ENCODE results near the gene MACF1. TPM values are rescaled to one million over a fixed set of nuclear protein-coding genes. Genes with fewer than 3 reads are reported as not detected.

MACF1 gene, protein sequence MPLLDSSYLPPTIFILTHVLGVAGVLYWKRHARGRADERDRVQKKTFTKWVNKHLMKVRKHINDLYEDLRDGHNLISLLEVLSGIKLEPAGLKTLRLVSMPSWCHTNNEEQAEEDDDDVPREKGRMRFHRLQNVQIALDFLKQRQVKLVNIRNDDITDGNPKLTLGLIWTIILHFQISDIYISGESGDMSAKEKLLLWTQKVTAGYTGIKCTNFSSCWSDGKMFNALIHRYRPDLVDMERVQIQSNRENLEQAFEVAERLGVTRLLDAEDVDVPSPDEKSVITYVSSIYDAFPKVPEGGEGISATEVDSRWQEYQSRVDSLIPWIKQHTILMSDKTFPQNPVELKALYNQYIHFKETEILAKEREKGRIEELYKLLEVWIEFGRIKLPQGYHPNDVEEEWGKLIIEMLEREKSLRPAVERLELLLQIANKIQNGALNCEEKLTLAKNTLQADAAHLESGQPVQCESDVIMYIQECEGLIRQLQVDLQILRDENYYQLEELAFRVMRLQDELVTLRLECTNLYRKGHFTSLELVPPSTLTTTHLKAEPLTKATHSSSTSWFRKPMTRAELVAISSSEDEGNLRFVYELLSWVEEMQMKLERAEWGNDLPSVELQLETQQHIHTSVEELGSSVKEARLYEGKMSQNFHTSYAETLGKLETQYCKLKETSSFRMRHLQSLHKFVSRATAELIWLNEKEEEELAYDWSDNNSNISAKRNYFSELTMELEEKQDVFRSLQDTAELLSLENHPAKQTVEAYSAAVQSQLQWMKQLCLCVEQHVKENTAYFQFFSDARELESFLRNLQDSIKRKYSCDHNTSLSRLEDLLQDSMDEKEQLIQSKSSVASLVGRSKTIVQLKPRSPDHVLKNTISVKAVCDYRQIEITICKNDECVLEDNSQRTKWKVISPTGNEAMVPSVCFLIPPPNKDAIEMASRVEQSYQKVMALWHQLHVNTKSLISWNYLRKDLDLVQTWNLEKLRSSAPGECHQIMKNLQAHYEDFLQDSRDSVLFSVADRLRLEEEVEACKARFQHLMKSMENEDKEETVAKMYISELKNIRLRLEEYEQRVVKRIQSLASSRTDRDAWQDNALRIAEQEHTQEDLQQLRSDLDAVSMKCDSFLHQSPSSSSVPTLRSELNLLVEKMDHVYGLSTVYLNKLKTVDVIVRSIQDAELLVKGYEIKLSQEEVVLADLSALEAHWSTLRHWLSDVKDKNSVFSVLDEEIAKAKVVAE (N-terminal part only)
- 100 to 1,000 TPM in 2 of 4 donors, 10 to 100 TPM in 2; 82.1 to 247 (median 154) TPM for total RNA-seq

GRCh38 chr1:39204441-39205081 is at the start of gene MACF1:
Gene MACF1, plus strand, starts transcription at chr1:39204695. Its CDS starts 328 bp downstream, at chr1:39205023.
- Histone ChIP-seq H3K9me3 (no peaks in the 10 kb centered on the region), H3K27me3 (no peaks in the 10 kb centered on the region), H3K4me3 (peak within 1 kb of the TSS; percentile 10 to 59 (median 32)), H3K36me3 (no peaks in the 10 kb centered on the region), H3K27ac (peak within 1 kb of the TSS; percentile 79 to 92 (median 88)), H3K4me1 (peaks cover 0 to 36% (median 8%) of the 10 kb centered on the region in 3 donors)
- no peak for DNase-seq
- 26 to 34% methylated on average over 8 of the region's 9 CpGs for WGBS, 2 donors
- TF ChIP-seq, protein P1, sequence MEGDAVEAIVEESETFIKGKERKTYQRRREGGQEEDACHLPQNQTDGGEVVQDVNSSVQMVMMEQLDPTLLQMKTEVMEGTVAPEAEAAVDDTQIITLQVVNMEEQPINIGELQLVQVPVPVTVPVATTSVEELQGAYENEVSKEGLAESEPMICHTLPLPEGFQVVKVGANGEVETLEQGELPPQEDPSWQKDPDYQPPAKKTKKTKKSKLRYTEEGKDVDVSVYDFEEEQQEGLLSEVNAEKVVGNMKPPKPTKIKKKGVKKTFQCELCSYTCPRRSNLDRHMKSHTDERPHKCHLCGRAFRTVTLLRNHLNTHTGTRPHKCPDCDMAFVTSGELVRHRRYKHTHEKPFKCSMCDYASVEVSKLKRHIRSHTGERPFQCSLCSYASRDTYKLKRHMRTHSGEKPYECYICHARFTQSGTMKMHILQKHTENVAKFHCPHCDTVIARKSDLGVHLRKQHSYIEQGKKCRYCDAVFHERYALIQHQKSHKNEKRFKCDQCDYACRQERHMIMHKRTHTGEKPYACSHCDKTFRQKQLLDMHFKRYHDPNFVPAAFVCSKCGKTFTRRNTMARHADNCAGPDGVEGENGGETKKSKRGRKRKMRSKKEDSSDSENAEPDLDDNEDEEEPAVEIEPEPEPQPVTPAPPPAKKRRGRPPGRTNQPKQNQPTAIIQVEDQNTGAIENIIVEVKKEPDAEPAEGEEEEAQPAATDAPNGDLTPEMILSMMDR (IDR thresholded peaks at IDR 0.05) = peak in 4 of 6 experiments; percentile 37 to 48 (median 42)
- peak in 1 of 4 donors; percentile 14 for TF ChIP-seq POLR2A (IDR thresholded peaks at IDR 0.05)
- intact Hi-C loops (cut with DNase I) = no loop called here

DNA sequence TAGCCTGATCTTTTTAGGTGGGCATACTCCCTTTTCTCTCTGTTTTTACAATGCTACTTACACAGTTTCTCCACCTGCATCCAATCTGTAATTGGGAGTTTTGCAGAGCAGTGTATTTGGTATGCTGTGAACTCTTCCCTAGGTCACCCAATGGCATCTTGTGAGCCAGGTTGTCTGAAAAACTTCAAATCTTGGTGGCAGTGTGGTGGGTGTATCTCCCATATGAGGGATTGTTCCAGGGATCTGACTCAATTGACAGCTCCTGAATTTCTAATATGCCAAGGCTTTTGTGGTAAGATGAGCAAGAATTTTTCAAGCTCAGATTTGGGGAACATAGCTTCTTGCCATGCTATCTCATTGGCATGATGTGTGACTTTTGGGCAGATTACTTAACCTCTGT is 47.2 kb upstream of the MACF1 start:
- Histone ChIP-seq H3K36me3 (no peaks in the 10 kb centered on the region), H3K27me3 (no peaks in the 10 kb centered on the region), H3K4me3 (no peak overlapping the region), H3K9me3 (no peaks in the 10 kb centered on the region), H3K4me1 (peaks cover 32 to 82% (median 53%) of the 10 kb centered on the region in 3 donors), H3K27ac (no peak overlapping the region)
- intact Hi-C loops (cut with DNase I) = no loop called here
- TF ChIP-seq POLR2A (IDR thresholded peaks at IDR 0.05) = no peak
- TF ChIP-seq, protein P1 (IDR thresholded peaks at IDR 0.05) = no peak
- no peak for DNase-seq

DNA sequence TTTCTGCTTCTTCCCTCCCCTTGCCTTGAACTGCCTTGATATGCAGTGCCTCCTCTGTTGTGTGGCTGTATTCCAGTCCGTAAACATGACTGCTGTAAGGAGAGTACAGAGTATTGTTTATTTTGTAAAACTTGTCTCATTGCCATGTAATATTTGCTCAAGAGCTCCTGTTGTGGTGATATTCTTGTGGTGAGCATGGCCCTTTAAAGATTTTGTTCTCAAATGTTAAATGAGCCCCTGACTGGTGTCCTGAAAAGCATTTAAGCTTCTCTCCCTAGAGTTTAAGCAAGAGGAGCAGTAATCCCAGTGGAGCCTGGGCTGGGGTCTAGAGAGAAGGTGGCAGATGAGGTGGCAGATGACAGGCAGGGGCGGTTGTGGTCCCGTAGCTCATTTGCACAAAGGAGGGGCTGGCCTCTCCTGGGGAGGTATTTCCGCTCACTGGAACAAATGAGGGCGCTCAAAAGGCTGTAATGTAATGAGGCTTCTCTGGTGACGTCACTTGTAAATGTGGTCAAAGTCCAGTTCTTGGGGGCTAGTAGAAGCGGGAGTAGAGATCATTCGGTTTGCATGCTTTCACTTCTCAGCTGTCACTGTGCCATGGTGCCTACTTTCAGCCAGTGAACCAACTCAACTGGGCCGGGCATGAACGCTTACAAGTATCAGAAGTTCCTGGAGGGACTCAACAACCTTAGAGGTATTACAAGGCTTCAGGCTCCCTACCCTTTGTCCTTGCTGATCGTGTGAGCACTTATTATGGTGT is 46.0 kb upstream of the MACF1 start:
- Histone ChIP-seq H3K27ac (peak overlapping the region in 3 of 4 donors; percentile 6 to 62 (median 39)), H3K4me3 (no peak overlapping the region), H3K27me3 (no peaks in the 10 kb centered on the region), H3K36me3 (no peaks in the 10 kb centered on the region), H3K4me1 (peaks cover 32 to 70% (median 44%) of the 10 kb centered on the region in 3 donors), H3K9me3 (no peaks in the 10 kb centered on the region)
- TF ChIP-seq POLR2A (IDR thresholded peaks at IDR 0.05) = no peak
- TF ChIP-seq, protein P1 (IDR thresholded peaks at IDR 0.05) = no peak
- intact Hi-C loops (cut with DNase I) = no loop called here
- no peak for DNase-seq
- WGBS, 2 donors = 57 to 63% methylated on average over 9 to 11 of the region's 11 CpGs

DNA sequence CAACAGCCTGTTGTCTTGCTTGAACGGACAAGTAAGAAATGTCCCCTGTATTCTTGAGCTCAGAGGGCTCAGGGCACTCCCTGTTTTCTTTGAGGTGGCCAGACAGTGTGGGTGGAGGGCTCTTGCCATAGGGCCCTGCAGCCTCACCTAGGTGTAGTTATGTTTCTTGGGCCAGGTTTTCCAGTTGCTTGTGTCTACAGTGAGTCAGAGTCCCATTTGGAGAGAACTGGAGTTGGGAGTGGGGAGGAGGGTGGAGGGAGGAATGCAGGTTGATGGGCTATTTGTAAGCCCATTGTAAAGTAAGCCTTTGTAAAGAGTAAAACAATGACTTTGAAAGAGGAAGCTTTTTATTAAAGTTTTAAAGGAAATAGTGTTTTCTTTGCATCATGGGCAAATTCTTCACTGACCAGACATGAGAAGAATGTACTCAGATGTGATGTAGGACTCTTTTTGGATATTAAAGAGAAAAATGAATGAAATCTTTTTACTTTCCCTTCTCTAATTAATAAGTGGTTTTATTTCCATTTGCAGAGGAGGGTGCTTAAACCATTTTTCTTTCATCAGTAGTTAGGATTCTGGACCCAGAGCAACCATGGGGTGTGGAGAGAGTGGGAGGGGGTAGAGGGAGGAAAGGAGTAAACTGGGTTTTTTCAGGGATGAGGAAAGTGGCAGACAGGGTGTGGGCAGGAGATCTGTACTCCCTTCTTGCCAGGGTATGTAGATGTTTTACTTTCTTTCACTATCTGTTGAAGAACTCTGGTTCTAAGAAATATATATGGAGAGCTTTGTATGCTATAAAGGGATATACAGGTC is 45.1 kb upstream of the MACF1 start:
- Histone ChIP-seq H3K27me3 (no peaks in the 10 kb centered on the region), H3K27ac (peak overlapping the region in 3 of 4 donors; percentile 6 to 62 (median 39)), H3K36me3 (no peaks in the 10 kb centered on the region), H3K4me1 (peaks cover 26 to 61% (median 34%) of the 10 kb centered on the region in 3 donors), H3K4me3 (no peak overlapping the region), H3K9me3 (no peaks in the 10 kb centered on the region)
- intact Hi-C loops (cut with DNase I) = no loop called here
- WGBS, 2 donors = 63% methylated on average over 1 of the region's 1 CpG; no CpG with 5 or more reads in 1 of the 2 donors
- TF ChIP-seq, protein P1 (IDR thresholded peaks at IDR 0.05) = no peak
- no peak for TF ChIP-seq POLR2A (IDR thresholded peaks at IDR 0.05)
- no peak for DNase-seq
